ENCODE data around the gene ABLIM2. TPM values are rescaled to one million over a fixed set of nuclear protein-coding genes. Genes with fewer than 3 reads are reported as not detected.
A peak's percentile ranks its signal among the peaks of the same experiment; 100 is the strongest.

The ABLIM2 gene
- total and polyA plus RNA-seq, 4 donors, result 12.2 to 60.4 (median 43.1) TPM

- WGBS (ENCODE audit: insufficient coverage), result 92% methylated on average over 4 of the region's 4 CpGs
- DNase-seq (ENCODE audit: low read depth in 4 of 6, low spot score in 6 of 6), result no peak
- Histone ChIP-seq H3K27me3 (ENCODE audit: control insufficient read depth, insufficient read depth, low read length) (no peaks in the 10 kb centered on the region), H3K36me3 (ENCODE audit: control insufficient read depth, insufficient read depth, low read length) (no peaks in the 10 kb centered on the region), H3K9me3 (ENCODE audit: control insufficient read depth, insufficient read depth, low read length) (no peaks in the 10 kb centered on the region), H3K27ac (ENCODE audit: low read depth, low read length) (no peak overlapping the region), H3K4me3 (ENCODE audit: low read depth, low read length) (no peak overlapping the region), H3K4me1 (ENCODE audit: control insufficient read depth, insufficient read depth, low read length) (peaks cover 17% of the 10 kb centered on the region)
Measured at GRCh38 chr4:7941965-7942496, 216.6 kb downstream of the ABLIM2 start.

- Histone ChIP-seq H3K27me3 (ENCODE audit: control insufficient read depth, insufficient read depth, low read length) (no peaks in the 10 kb centered on the region), H3K9me3 (ENCODE audit: control insufficient read depth, insufficient read depth, low read length) (no peaks in the 10 kb centered on the region), H3K4me1 (ENCODE audit: control insufficient read depth, insufficient read depth, low read length) (peaks cover 17% of the 10 kb centered on the region), H3K4me3 (ENCODE audit: low read depth, low read length) (no peak overlapping the region), H3K36me3 (ENCODE audit: control insufficient read depth, insufficient read depth, low read length) (no peaks in the 10 kb centered on the region), H3K27ac (ENCODE audit: low read depth, low read length) (no peak overlapping the region)
- DNase-seq (ENCODE audit: low read depth in 4 of 6, low spot score in 6 of 6), result no peak
- WGBS (ENCODE audit: insufficient coverage), result 69% methylated on average over 5 of the region's 11 CpGs
Measured at GRCh38 chr4:7941111-7941964, 217.3 kb downstream of the ABLIM2 start.

- WGBS (ENCODE audit: insufficient coverage), result under 1% methylated on average over 96 of the region's 96 CpGs
- no peaks in the 10 kb centered on the region for H3K36me3 ChIP-seq (ENCODE audit: control insufficient read depth, insufficient read depth, low read length)
- peak; percentile 71 to 98 (median 90) for DNase-seq (ENCODE audit: low read depth in 4 of 6, low spot score in 6 of 6)
- H3K9me3 ChIP-seq (ENCODE audit: control insufficient read depth, insufficient read depth, low read length), result no peaks in the 10 kb centered on the region
- H3K27me3 ChIP-seq (ENCODE audit: control insufficient read depth, insufficient read depth, low read length), result no peaks in the 10 kb centered on the region
- H3K4me1 ChIP-seq (ENCODE audit: control insufficient read depth, insufficient read depth, low read length), result peaks cover 17% of the 10 kb centered on the region
- peak within 1 kb of the TSS; percentile 77 for H3K4me3 ChIP-seq (ENCODE audit: low read depth, low read length)
- peak within 1 kb of the TSS; percentile 69 for H3K27ac ChIP-seq (ENCODE audit: low read depth, low read length)
Measured at GRCh38 chr4:7939377-7940108, 219.1 kb downstream of the ABLIM2 start, which contains the start of gene AFAP1. Gene AFAP1, minus strand, starts transcription at chr4:7939861. Its CDS starts 67,783 bp downstream, at chr4:7872078.

- Histone ChIP-seq H3K4me3 (ENCODE audit: low read depth, low read length) (peak overlapping the region; percentile 77), H3K36me3 (ENCODE audit: control insufficient read depth, insufficient read depth, low read length) (peaks cover 1% of the 10 kb centered on the region), H3K4me1 (ENCODE audit: control insufficient read depth, insufficient read depth, low read length) (peaks cover 17% of the 10 kb centered on the region), H3K9me3 (ENCODE audit: control insufficient read depth, insufficient read depth, low read length) (no peaks in the 10 kb centered on the region), H3K27me3 (ENCODE audit: control insufficient read depth, insufficient read depth, low read length) (no peaks in the 10 kb centered on the region), H3K27ac (ENCODE audit: low read depth, low read length) (peak overlapping the region; percentile 69)
- under 1% methylated on average over 75 of the region's 75 CpGs for WGBS (ENCODE audit: insufficient coverage)
- peak in 2 of 6 donors; percentile 48 to 66 for DNase-seq (ENCODE audit: low read depth in 4 of 6, low spot score in 6 of 6)
Measured at GRCh38 chr4:7938609-7939376, 219.8 kb downstream of the ABLIM2 start.

GRCh38 chr4:7938266-7938608 is 220.4 kb downstream of the ABLIM2 start:
- 0% methylated on average over 5 of the region's 6 CpGs for WGBS (ENCODE audit: insufficient coverage)
- peak overlapping the region; percentile 77 for H3K4me3 ChIP-seq (ENCODE audit: low read depth, low read length)
- H3K9me3 ChIP-seq (ENCODE audit: control insufficient read depth, insufficient read depth, low read length), result no peaks in the 10 kb centered on the region
- peaks cover 17% of the 10 kb centered on the region for H3K4me1 ChIP-seq (ENCODE audit: control insufficient read depth, insufficient read depth, low read length)
- peaks cover 4% of the 10 kb centered on the region for H3K36me3 ChIP-seq (ENCODE audit: control insufficient read depth, insufficient read depth, low read length)
- H3K27me3 ChIP-seq (ENCODE audit: control insufficient read depth, insufficient read depth, low read length), result no peaks in the 10 kb centered on the region
- peak overlapping the region; percentile 69 for H3K27ac ChIP-seq (ENCODE audit: low read depth, low read length)
- DNase-seq (ENCODE audit: low read depth in 4 of 6, low spot score in 6 of 6), result peak in 1 of 6 donors; percentile 46

GRCh38 chr4:7937006-7937405 is 221.6 kb downstream of the ABLIM2 start:
- H3K27ac ChIP-seq (ENCODE audit: low read depth, low read length), result peak overlapping the region; percentile 6
- peak overlapping the region; percentile 77 for H3K4me3 ChIP-seq (ENCODE audit: low read depth, low read length)
- no peak for DNase-seq (ENCODE audit: low read depth in 4 of 6, low spot score in 6 of 6)
- H3K27me3 ChIP-seq (ENCODE audit: control insufficient read depth, insufficient read depth, low read length), result no peaks in the 10 kb centered on the region
- no peaks in the 10 kb centered on the region for H3K9me3 ChIP-seq (ENCODE audit: control insufficient read depth, insufficient read depth, low read length)
- peaks cover 17% of the 10 kb centered on the region for H3K4me1 ChIP-seq (ENCODE audit: control insufficient read depth, insufficient read depth, low read length)
- WGBS (ENCODE audit: insufficient coverage), result no CpG with 5 or more reads among the region's 2 CpGs
- H3K36me3 ChIP-seq (ENCODE audit: control insufficient read depth, insufficient read depth, low read length), result peaks cover 4% of the 10 kb centered on the region

- H3K27me3 ChIP-seq (ENCODE audit: control insufficient read depth, insufficient read depth, low read length), result no peaks in the 10 kb centered on the region
- H3K9me3 ChIP-seq (ENCODE audit: control insufficient read depth, insufficient read depth, low read length), result no peaks in the 10 kb centered on the region
- H3K4me3 ChIP-seq (ENCODE audit: low read depth, low read length), result no peak overlapping the region
- H3K27ac ChIP-seq (ENCODE audit: low read depth, low read length), result peak overlapping the region; percentile 40
- peak in 1 of 6 donors; percentile 55 for DNase-seq (ENCODE audit: low read depth in 4 of 6, low spot score in 6 of 6)
- H3K4me1 ChIP-seq (ENCODE audit: control insufficient read depth, insufficient read depth, low read length), result peaks cover 23% of the 10 kb centered on the region
- H3K36me3 ChIP-seq (ENCODE audit: control insufficient read depth, insufficient read depth, low read length), result peaks cover 4% of the 10 kb centered on the region
- WGBS (ENCODE audit: insufficient coverage), result 82% methylated on average over 6 of the region's 14 CpGs
Measured at GRCh38 chr4:7933651-7934510, 224.7 kb downstream of the ABLIM2 start.

- H3K27ac ChIP-seq (ENCODE audit: low read depth, low read length), result peak overlapping the region; percentile 76
- H3K27me3 ChIP-seq (ENCODE audit: control insufficient read depth, insufficient read depth, low read length), result no peaks in the 10 kb centered on the region
- WGBS (ENCODE audit: insufficient coverage), result no CpG with 5 or more reads among the region's 1 CpG
Measured at GRCh38 chr4:7932287-7932686, 226.3 kb downstream of the ABLIM2 start.

More at GRCh38 chr4:7932287-7932686, 226.3 kb downstream of the ABLIM2 start:
- DNase-seq (ENCODE audit: low read depth in 4 of 6, low spot score in 6 of 6), result peak in 1 of 6 donors; percentile 58
- Histone ChIP-seq H3K36me3 (ENCODE audit: control insufficient read depth, insufficient read depth, low read length) (peaks cover 4% of the 10 kb centered on the region), H3K4me1 (ENCODE audit: control insufficient read depth, insufficient read depth, low read length) (peaks cover 19% of the 10 kb centered on the region), H3K4me3 (ENCODE audit: low read depth, low read length) (no peak overlapping the region), H3K9me3 (ENCODE audit: control insufficient read depth, insufficient read depth, low read length) (no peaks in the 10 kb centered on the region)

Measured in spinal cord (tissue), 10 donors.